Fibroblast of gingiva (primary cell): Measurements from ENCODE around the gene ZFAND3.
A peak's percentile ranks its signal among the peaks of the same experiment; 100 is the strongest.

Experiments
- DNase-seq: peaks from one replicate; pipeline ENCODE4 v3.0.0-alpha.2; 2011; ENCODE audit warnings: low read depth

ZFAND3 gene

DNA sequence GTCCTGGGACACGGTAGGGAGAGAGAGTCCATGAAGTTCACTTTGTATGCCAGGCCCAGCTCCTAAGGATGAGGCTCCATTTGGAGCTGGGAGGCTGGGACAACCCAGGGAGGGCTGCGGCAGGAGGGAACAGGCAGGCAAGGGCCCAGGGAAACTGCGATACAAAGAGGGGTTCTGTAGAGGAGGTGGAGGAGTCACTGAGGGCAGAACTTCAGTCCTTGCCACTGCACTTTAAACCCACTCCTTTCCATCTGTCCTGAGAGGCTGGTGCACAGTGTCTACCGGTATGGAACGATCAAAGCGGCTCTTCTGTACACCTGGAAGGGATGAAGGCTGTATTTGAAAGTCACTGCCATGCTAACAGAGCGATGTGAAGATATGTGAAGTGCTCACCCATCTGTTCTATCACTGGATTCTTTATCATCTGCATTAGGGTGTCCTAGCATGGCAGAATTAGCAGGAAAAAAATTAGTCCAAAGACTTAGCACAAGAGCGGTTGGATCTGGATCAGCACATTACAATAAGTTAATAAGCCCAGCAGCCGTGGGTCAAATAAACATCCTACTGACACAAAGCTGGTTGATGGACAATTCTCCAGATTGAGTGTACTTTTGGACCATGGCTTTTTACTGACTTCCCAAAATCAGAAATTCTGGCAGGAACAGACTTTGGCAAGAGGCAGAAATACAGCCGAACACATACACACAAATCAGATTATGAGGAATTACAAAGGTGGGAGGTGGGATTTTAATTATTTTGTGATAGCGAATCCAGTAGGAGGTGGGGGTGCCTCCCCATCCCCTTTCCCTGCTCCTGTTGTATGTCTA lies 20.9 kb upstream of the ZFAND3 start:
- no peak for DNase-seq

DNA sequence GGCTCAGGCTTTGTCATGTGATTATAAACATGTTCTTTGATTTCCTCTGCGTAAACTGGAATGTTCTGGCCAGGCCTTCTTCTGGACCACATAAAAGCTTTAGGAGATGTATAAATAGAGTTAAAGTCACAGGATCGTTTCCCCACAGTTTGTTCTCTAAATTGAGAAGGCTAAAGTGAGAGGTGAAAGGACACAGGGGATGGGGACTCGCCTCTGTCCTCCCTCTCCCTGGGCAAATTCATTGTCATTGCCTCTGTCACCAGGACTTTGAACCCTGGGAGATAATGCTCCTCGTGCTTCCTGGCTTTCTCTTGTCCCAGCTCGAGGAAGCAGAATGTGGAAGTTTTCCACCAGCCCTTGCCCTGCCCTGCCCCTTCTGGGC lies 20.3 kb upstream of the ZFAND3 start:
- DNase-seq: no peak

DNA sequence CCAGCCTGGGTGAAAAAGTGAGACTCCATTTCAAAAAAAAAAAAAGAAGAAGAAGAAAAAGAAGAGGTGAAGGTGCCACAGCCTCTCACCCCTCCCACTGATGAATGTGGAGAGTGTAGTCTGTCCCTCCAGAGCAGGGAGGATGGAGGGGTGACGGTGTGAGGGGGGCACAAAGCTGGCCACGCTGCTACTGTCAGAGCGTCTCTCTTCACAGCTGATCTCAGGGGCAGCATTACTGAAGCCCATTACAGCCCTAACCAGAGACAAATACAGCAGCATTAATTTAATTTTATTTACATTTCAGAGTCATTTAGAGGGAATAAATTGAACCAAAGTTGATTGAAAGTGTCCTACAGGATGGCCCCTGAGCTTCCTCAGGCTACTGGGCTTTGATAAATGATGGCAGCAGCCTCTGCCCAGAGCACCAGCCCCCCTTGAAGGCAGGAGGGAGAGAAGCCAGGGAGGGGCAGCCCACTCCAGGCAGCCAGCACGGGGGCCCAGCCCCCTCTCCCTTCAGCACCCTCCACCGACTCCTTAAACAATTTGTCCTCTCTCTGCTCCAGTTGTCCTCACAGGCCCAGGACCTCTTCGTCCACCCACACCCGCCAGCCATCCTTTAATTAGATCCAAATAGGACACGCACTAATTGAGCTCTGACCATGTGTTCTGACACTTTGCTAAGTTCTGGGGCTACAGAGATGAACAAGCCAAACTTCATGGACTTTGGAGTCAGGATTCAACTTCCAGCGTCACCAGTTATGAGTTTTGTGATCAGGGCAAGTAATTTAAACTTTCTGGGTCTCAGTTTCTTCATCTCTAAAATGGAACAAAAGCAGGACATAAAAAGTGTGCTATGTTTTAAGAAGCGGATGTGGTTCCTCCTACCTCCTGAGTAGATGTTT lies 18.6 kb upstream of the ZFAND3 start:
- DNase-seq: no peak

DNA sequence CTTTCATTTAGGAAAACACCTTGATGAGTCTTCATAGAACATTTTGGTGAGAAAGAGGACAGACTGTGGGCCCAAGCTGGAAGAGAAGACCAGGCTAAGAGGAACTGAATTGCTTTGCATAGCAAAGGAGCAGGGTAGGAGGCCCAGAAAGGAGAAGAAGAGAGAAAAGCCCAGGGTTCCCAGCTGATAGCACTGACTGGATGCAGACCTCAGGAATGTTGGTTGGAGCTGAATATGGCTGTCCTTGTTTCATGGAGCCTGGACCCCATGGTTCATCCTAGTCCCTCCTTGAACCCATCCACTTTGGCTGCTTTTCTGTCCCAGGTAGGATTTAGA lies 18.0 kb upstream of the ZFAND3 start:
- DNase-seq: no peak

DNA sequence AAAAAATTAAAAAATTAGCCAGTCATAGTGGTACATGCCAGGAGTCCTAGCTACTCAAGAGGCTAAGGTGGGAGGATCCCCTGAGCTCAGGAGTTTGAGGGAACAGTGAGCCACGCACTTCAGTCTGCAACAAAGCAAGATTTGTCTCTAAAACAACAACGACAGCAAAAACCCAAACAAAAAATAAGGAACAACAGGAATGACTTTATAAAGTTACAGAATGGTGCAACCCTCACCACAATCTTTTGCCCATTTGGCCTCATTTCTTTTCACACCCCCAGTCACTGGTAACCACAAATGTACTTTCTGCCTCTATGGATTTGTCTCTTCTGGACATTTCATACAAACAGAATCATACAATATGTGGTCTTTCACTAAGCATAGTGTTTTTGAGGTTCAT lies 16.7 kb upstream of the ZFAND3 start:
- peak; percentile 27 for DNase-seq

DNA sequence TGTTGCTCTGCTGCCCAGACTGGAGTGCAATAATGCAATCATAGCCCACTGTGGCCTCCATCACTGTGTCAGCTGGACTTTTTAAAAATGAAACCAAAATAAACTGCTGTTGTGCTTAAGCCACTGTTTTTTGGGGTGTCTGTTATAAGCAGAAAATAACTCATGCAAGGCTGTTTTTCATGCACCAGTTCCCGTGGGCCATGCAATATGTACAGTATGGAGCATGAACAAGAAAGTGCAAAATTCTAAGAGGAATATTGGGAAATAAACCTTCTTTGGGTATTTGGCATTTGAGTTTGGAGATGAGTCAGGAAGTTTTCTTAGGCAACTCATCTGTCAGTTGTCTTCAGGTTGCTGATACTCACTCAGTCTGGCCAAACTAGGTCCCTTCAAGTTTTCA lies 14.9 kb upstream of the ZFAND3 start:
- peak; percentile 54 for DNase-seq

DNA sequence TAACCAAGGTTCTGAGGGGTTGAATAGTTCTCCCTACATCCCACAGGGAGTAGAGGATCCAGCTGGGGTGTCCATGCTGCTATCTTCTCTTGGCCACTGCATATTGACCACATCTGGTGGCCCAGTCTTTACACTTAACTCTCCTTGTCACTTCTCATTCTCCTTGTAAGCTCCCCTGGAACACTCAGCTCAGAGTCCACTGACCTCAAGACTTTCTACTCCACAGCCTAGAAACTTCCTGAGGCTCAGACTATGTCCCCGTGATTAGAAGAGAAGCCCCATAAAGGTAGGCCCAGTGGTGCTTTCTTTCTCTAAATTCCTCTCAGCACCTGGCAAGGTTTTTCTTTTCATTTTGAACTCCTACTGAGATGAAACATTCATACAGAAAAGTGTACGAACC lies 13.3 kb upstream of the ZFAND3 start:
- DNase-seq: no peak

DNA sequence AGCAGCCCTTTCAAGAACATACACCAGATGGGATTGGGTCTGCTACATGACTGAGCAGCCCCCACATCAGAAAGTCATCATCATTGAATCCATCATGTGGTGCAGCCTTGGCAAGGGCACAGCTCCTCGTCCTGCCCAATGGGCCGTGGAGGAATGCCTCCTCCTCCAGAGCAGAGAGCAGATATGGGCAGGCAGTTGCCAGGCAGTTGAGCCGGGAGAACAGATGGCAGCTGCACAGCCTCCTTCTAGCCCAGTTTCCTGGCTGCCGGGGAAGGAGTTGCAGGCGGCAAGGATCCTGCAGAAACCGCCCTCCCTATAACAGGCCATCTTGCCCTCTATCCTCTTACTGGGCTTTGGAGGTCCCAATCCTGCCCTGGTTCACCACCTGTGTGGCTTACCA lies 11.9 kb upstream of the ZFAND3 start:
- no peak for DNase-seq

DNA sequence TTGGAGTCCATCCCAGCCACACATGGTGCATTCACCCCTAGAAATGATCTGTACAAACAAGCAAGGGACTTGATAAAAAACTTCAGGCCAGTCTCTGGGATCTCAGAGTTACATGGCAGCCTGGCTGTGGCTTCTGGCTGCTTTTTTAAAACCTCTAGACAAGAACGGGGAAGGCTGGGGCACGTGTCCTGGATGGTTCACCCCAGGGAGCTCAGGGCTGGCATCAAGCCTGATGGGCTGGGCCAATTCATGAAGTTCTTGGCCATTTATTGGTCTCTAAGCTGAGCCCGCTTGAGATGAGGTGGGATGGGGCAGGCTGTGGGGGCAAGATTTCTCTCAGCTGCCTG lies 10.4 kb upstream of the ZFAND3 start:
- peak; percentile 67 for DNase-seq

DNA sequence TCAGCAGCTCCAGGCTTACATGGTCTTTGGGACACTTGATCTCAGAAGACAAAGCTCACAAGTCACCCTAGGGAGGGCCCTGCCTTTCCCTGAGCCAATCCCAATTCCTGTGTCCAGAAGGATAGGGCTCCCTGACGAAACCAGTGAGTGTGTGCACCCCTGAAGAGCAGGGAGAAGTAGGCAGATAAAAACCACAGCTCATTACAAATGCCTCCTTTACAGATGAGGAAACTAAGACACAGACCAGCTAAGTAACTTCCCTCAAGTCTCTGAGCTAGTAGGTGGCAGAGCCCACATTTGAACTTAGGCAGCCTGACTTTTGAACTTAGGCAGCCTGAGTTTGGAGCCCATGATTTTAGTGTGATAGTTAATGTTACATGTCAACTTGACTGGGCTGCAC lies 6.7 kb upstream of the ZFAND3 start:
- no peak for DNase-seq

DNA sequence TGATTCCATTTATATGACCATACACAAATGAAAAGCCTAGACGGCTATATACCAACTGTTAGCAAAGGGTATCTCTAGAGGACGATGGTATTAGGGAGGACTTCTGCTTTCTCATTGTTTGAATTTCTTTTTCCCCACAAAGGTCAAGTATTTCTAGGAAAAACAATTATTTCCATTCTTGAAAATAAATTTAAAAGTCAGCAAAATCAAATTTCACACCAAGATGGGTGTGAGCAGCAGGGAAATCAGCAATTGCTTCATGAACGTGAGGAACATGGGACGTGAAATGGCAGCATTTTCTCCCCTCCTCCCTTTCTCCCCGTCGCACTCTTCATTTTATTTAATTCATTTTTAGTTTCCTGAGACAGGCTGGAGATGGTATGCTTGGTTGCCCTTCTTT lies 5.2 kb upstream of the ZFAND3 start:
- DNase-seq: no peak

DNA sequence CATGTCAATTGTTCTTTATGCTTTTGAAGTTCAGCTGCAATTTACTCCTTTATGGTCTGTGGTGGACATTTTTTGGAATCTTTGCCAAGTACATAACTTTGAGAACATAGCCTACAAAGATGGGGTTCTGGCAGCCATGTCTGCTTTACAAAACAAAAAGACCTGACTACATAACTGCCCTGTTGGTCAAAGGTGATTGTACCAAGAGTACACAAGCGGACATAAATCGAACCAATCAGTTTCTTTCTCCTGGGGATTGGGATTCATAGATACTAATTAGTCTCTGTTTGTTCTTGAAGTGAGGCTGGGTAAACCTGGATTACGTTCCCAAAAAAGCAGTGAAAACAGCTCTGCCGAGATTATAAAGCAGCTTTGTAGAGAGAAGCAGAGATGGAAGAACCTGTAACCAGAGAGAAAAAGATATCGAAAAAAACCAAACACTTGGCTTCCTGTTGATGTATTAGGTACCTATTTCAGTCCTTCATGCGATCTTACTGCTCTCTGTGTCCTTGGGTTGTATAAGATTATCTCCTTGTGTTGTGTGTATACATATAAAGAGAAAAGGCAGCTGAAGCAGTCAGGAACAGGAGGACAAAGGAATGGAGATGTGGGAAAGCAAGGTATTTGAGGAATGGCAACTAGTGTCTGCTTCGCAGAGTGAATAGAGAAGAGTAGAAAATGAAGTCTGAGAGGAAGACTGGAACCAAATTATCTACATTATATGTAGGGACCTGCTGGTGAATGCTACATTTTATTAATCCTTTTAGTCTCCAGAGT lies 2.7 kb upstream of the ZFAND3 start:
- no peak for DNase-seq

DNA sequence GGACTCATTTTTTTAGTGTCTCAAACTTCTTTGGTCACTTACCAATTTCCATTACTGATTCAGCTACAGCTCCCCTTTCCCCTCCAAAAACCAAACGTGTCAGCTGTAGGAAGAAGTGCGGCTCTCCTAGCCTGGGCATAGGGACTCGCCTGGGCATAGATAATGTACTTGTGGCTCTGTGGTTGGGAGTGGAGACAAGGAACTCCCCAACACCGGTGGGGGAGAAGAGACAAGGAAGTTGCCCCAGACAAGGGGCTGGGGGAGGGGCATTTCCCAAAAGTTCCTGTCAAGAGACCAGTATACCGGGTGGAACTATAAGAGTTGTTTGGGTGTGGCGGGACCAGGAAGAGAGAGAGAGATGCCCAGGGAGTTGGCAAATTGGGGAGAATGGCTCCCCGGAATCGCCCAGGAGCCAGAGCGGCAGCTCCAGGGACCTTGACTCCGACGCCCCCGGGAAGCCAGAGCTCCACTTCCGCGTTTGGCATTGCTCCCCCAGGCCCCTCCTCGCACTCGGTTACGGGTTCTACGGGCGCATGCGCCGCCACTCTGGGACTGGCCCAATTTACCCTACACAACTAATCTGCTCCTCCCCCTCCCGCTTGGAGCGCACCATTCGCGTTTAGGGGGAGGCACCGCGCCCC lies 871 bp upstream of the ZFAND3 start:
- DNase-seq: peak; percentile 96

DNA sequence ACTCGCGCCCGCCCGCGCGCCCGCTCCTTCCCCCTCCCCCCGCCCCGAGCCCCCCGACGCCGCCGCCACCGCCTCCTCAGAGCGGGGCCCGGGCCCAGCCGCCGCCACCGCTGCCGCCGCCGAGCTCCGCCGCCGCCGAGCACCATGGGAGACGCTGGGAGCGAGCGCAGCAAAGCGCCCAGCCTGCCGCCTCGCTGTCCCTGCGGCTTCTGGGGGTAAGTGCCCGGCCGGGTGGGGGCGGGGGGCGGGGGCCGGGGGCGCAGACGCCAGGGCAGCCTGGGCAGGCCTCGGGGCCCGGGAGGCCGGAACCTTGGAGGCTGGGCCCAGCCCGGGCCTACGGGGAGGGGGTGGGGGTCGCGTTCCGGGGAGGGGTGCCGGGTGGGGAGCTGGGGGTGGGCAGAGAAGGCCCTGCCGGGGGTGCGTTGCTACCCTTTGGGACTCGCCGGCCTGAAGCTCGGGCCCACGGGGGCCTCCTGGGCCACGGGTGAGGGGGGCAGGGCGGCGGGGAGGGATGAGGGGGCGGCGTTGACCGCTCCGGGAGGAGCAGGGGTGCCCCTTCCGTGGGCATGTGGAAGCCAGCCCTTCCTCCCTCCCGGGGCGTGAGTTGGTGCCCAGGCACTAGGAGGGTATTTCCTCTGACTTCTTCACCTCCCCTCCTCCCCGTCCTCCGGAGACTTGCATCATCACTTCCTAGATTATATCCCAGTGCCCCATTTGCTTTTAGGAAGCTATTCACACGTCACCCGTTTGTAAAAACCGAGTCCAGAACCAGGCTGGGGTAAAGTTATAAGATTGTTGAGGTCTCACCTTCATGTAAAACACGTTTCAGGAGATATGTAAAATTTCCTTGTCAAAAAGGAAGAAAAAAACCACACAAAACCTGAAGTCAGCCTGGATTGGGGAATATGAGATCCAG lies 533 bp downstream of the ZFAND3 start:
- peak; percentile 77 for DNase-seq

DNA sequence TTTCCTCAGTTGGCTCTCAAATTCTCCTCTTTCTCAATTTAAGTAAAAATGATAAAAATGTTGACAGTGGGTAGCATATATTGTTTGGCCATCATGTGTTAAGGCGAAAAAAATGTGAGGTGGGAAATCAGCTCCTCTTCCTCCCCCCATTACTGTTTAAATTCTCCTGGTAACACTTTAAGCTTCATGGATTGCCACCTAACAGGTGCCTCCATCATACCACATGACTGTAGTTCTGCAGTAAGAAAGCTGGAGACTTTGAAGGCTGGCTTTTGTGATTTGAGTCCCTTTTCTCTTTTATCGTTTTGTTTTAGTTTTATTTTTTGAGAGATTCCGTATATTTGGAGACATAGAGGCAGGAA lies 1.2 kb downstream of the ZFAND3 start:
- DNase-seq: no peak

DNA sequence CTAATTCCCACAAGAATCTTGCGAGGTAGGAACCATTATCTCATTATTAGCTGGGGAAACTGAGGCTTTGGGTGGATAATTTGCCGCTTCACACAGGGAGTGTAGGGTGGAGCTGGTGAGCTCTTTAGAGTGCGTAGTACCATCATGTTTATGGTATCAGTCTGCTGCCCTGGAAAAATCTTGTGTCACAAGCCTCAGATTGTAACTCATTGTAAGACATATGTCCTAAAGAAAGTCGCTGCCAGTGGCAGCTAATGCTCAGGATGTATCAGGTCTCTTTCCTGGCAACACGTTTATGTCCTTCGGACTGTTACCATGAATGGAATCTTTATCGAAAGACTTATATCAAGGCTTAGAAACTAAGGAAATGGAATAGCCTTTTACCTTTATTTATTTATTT lies 1.9 kb downstream of the ZFAND3 start:
- no peak for DNase-seq

DNA sequence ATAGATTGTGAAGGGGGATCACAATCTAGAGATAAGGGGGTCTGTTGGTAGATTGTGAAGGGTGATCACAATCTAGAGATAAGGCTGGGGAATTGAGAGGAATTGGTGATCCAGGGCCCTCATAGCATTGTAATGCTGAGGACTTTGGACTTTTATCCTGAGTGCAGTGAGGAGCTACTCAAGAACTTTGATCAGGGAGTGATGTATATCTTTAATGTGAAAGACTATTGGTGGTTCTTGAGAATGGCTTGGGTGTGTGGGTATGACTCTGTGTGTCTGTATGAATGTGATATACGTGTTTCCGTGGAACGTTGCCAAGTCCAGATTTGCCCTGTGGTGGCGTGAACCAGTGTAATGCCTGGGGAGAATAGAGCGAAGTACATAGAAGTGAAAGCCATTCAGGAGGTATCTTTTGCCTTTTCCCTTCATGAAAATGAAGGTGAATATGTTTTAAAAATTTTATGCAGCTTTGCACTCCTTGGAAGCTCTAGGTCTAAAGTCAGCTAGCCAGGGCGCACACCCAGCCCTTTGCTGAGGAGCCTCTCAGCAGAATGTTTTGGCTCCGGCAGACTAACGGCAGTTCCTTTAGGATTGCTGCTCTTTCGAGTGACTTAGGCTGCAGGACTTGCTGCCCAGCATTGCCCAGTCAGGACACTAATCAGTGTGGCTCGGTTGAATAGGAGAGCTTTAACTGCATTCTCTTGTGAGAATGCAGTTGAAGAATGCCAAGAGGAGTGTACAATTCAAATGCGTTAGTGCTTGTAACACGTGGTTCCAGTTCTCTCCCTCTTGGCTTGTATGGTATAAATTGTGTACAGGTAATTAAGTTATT lies 3.5 kb downstream of the ZFAND3 start:
- DNase-seq: peak; percentile 25

DNA sequence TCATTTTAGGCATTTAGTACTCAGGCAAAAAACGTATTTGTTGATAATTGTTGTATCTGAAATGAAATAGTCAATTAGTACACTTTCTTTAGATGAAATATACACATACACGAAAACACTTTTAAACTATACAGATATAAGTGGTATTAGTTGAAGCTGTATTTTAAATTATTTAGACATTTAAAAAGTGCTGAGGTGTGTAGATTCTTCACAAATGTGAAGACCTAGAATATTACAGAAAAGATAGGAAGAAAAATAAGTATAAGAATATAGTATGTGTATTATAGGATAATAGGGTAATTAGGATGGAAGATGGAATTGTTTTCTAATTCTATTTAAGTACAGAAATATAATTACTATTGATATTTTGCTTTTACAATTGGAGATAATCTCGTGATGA lies 4.6 kb downstream of the ZFAND3 start:
- DNase-seq: no peak

DNA sequence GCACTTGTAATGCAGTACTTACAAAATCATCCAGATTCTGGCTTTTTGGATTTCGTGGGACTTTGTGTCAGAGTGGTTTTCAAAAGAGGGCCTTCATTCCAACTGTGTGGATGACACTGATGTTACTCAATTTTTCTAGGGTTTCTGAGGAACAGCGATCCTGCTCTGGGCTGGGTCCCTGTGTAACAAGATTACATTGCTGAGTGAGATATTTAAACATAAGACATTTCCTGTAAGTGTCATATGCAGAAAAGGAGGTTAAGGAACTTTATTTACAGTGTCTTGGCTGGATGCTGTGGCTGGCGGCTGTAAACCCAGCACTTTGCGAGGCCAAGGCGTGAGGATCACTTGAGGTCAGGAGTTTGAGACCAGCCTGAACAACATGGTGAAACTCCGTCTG lies 6.7 kb downstream of the ZFAND3 start:
- DNase-seq: peak; percentile 37

DNA sequence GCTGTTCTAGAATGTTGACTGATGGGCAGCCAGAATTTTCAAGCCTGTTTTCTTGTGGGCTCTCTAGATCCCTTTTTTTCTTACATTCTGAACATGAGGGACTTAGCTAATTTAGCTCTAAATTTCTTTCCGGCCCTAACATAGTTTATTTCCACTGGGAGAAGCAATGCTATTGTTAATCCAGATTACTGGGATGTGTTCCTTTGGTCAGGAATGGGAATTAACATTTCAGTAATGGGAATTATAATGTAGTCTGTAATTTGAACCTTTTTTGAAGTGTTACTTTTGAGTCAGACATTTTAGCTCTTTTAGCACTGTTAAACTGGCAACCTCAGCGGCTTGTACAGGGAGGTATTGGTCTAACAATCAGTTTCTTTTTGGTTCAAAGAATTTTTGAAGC lies 7.5 kb downstream of the ZFAND3 start:
- DNase-seq: no peak
